Thyroid gland (tissue), 4 donors: Measurements from ENCODE around the gene AP3B1.

ENCODE experiments used
- CTCF ChIP-seq, 6 experiments: fragments of 200-600 bp in 3 of 6; fragments of 450-650 bp in 3 of 6; sonication (generic) in 3 of 6; IDR thresholded peaks; one replicate each; pipeline ENCODE4 v1.5.1; 2016 to 2019; ENCODE audit warnings: antibody characterized with exemption in 6 of 6, mild to moderate bottlenecking in 2 of 6, inconsistent platforms in 1 of 6, moderate library complexity in 1 of 6
- POLR2A ChIP-seq, 2 donors: fragments of 450-650 bp; IDR thresholded peaks; one replicate each; pipeline ENCODE4 v1.6.1; 2017; ENCODE audit warnings: antibody characterized with exemption in 2 of 2, mild to moderate bottlenecking in 2 of 2, moderate library complexity in 1 of 2

GRCh38 chr5:78273436-78273835 is 21.1 kb downstream of the AP3B1 start:
- TF ChIP-seq CTCF (IDR thresholded peaks at IDR 0.05) (no peak), POLR2A (IDR thresholded peaks at IDR 0.05) (no peak)
